Body of pancreas (tissue), 4 donors: Measurements from ENCODE around the gene NR6A1.

Experiments used
- POLR2A ChIP-seq, 3 donors: fragments of 450-650 bp; IDR thresholded peaks; one replicate each; pipeline ENCODE4 v1.6.1; 2016; ENCODE audit warnings: antibody characterized with exemption in 3 of 3, mild to moderate bottlenecking in 2 of 3
- TF ChIP-seq, protein P1 (sequence below), 7 experiments: fragments of 450-650 bp in 4 of 7; fragments of 200-600 bp in 3 of 7; sonication (generic) in 3 of 7; IDR thresholded peaks; one replicate each; pipeline ENCODE4 v1.5.1; 2016 to 2019; ENCODE audit warnings: antibody characterized with exemption in 7 of 7

DNA sequence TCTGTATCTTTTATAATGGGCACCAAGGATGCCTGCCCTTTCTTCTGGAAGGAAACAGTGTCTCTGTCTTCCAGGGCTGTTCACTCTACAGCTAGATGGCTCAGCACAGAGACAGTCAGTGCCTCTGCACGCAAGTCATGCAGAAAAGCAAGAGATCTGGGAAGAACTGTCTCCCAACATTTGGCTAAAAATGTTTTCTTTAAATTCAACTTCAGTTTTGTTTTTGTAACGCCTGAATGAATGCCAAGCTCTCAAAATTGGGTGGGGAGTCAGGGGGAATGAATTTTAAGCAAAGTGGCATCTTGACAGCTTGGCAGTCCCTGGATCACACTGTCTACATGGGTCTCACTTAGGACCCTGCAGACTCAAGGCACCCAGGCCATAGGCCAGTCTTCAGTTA lies 18.4 kb upstream of the NR6A1 start:
- TF ChIP-seq POLR2A (IDR thresholded peaks at IDR 0.05) = no peak
- TF ChIP-seq, protein P1, sequence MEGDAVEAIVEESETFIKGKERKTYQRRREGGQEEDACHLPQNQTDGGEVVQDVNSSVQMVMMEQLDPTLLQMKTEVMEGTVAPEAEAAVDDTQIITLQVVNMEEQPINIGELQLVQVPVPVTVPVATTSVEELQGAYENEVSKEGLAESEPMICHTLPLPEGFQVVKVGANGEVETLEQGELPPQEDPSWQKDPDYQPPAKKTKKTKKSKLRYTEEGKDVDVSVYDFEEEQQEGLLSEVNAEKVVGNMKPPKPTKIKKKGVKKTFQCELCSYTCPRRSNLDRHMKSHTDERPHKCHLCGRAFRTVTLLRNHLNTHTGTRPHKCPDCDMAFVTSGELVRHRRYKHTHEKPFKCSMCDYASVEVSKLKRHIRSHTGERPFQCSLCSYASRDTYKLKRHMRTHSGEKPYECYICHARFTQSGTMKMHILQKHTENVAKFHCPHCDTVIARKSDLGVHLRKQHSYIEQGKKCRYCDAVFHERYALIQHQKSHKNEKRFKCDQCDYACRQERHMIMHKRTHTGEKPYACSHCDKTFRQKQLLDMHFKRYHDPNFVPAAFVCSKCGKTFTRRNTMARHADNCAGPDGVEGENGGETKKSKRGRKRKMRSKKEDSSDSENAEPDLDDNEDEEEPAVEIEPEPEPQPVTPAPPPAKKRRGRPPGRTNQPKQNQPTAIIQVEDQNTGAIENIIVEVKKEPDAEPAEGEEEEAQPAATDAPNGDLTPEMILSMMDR (IDR thresholded peaks at IDR 0.05) = no peak
